Bronchial epithelial cell (primary cell): ENCODE measurements around the gene LAS1L. TPM values are rescaled to one million over a fixed set of nuclear protein-coding genes. Genes with fewer than 3 reads are reported as not detected.
A peak's percentile ranks its signal among the peaks of the same experiment; 100 is the strongest.
"Not testable (repeated sequence)": the region's sequence is repeated elsewhere in the genome, so short reads cannot be mapped to it uniquely, and the experiment has no call there.

Source experiments
- DNase-seq: peaks from one replicate; pipeline ENCODE4 v3.0.0-alpha.2; 2010; ENCODE audit warnings: low read depth
- FAIRE-seq: peaks from 2 replicates; lab custom pipeline; 2011; peaks lifted over from hg19 to GRCh38; lab: Jason Lieb, UNC
- H3K27me3 ChIP-seq: 2 replicates; pipeline ENCODE4 v1.5.1; 2011; ENCODE audit warnings: low read length; ENCODE audit not compliant: control insufficient read depth, insufficient read depth
- H3K36me3 ChIP-seq: 2 replicates; pipeline ENCODE4 v1.5.1; 2011; ENCODE audit warnings: low read length; ENCODE audit not compliant: control insufficient read depth, insufficient read depth
- H3K4me3 ChIP-seq: 2 replicates; pipeline ENCODE4 v1.5.1; 2011; ENCODE audit warnings: mild to moderate bottlenecking, low read depth, low read length, control low read depth
- total RNA-seq: library from RNA; depleted of rRNA; stranded (reverse); fragments of >200 nt; gene quantifications from 2 replicates; pipeline ENCODE4 v1.2.1, GENCODE V29; 2014
- TF ChIP-seq, protein P1 (sequence below): IDR thresholded peaks from 2 replicates; pipeline ENCODE4 v1.5.1; 2011; ENCODE audit warnings: mild to moderate bottlenecking, moderate library complexity, low read length, control low read depth, inconsistent platforms; ENCODE audit not compliant: insufficient read depth, severe bottlenecking

LAS1L gene
- total RNA-seq, 1 donor from 2014 or later, result 30.5 TPM

- Histone ChIP-seq H3K4me3 (no peak overlapping the region), H3K36me3 (no peaks in the 10 kb centered on the region), H3K27me3 (no peaks in the 10 kb centered on the region)
- FAIRE-seq (no peak), DNase-seq (peak; percentile 28)
- TF ChIP-seq, protein P1, sequence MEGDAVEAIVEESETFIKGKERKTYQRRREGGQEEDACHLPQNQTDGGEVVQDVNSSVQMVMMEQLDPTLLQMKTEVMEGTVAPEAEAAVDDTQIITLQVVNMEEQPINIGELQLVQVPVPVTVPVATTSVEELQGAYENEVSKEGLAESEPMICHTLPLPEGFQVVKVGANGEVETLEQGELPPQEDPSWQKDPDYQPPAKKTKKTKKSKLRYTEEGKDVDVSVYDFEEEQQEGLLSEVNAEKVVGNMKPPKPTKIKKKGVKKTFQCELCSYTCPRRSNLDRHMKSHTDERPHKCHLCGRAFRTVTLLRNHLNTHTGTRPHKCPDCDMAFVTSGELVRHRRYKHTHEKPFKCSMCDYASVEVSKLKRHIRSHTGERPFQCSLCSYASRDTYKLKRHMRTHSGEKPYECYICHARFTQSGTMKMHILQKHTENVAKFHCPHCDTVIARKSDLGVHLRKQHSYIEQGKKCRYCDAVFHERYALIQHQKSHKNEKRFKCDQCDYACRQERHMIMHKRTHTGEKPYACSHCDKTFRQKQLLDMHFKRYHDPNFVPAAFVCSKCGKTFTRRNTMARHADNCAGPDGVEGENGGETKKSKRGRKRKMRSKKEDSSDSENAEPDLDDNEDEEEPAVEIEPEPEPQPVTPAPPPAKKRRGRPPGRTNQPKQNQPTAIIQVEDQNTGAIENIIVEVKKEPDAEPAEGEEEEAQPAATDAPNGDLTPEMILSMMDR, result no peak
Measured at GRCh38 chrX:65575022-65575421, 40.4 kb upstream of the LAS1L start.

- DNase-seq, result no peak
- no peak overlapping the region for H3K4me3 ChIP-seq
- no peak for FAIRE-seq
Measured at GRCh38 chrX:65574356-65574755, 39.8 kb upstream of the LAS1L start.

DNA sequence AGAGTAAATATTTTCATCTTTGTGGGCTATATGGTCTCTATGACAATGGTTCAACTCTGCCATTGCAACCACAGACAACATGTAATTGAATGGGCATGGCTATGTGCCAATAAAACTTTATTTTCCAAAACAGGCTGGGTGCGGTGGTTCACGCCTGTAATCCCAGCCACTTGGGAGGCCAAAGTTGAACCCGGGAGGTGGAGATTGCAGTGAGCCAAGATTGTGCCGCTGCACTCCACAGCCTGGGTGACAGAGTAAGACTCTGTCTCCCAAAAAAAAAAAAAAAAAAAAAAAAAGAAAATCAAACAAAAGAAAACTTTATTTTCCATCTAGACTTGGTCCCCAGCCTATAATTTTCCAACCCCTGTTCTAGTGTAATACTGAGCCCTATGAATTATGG is 38.4 kb upstream of the LAS1L start:
- no peak for DNase-seq
- no peak for FAIRE-seq
- no peak overlapping the region for H3K4me3 ChIP-seq
- no peaks in the 10 kb centered on the region for H3K27me3 ChIP-seq
- TF ChIP-seq, protein P1, result no peak
- no peaks in the 10 kb centered on the region for H3K36me3 ChIP-seq

More at GRCh38 chrX:65574356-65574755, 39.8 kb upstream of the LAS1L start:
- Histone ChIP-seq H3K27me3 (no peaks in the 10 kb centered on the region), H3K36me3 (no peaks in the 10 kb centered on the region)
- TF ChIP-seq, protein P1, result no peak

DNA sequence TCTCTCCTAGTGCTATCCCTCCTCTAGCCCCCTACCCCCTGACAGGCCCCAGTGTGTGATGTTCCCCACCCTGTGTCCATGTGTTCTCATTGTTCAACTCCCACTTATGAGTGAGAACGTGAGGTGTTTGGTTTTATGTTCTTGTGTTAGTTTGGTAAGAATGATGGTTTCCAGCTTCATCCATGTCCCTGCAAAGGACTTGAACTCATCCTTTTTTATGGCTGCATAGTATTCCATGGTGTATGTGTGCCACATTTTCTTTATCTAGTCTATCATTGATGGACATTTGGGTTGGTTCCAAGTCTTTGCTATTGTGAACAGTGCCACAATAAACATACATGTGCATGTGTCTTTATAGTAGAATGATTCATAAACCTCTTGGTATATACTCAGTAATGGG is 28.3 kb upstream of the LAS1L start:
- DNase-seq, H3K36me3 ChIP-seq, FAIRE-seq, H3K27me3 ChIP-seq, H3K4me3 ChIP-seq: not testable (repeated sequence)

DNA sequence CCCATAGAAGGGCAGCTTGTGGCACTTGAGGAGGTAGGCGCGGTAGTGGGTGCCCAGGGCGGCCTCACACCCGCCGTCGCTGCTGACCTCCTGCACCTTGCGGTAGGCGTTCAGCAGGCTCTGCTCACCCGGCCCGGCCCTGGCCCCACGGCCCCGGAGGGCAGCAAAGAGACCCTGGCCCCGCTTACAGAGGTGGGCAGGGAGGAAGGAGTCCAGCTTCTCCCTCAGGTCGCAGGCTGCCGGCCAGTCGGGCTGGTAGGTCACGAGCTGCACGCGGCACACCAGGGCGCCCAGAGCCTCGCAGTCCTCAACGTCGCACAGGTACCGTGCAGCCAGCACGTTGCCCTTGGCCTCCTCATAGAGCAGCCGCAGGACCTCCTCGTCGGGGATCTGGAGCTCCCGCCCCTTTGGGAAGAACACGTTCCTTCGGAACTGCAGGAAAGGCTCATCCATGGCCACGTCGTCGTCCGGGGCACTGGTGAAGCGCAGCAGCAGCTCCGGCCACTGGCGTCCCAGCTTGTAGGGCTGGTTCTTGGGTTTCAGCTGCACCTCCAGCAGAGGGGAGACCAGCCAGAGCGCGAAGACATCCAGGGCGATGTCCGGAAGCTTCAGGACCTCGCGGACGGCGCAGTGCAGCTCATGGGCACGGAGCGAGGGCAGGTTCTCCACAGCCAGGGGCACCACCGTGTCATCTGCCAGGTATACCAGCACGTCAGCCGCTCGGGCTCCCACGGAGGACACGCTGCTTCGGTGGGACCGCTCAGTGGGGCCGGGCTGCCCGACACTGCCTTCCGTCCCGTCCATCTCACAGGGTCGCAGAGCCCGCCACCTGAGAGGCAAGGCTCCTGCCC is 17.1 kb upstream of the LAS1L start:
- H3K36me3 ChIP-seq, result no peaks in the 10 kb centered on the region
- no peak overlapping the region for H3K4me3 ChIP-seq
- H3K27me3 ChIP-seq, result no peaks in the 10 kb centered on the region
- DNase-seq, result no peak
- no peak for FAIRE-seq
- TF ChIP-seq, protein P1, result no peak

GRCh38 chrX:65551086-65551485 is 16.5 kb upstream of the LAS1L start:
- FAIRE-seq (no peak), DNase-seq (no peak)
- Histone ChIP-seq H3K27me3 (no peaks in the 10 kb centered on the region), H3K36me3 (no peaks in the 10 kb centered on the region), H3K4me3 (no peak overlapping the region)
- TF ChIP-seq, protein P1, result no peak
